Activated CD4-positive, alpha-beta memory T cell treated with anti-CD3 and anti-CD28 coated beads, Interleukin-2, amount 10 ng/mL, durations not matched to agents 7 days and 5 days (primary cell): ENCODE results near the gene CHD6. TPM values are rescaled to one million over a fixed set of nuclear protein-coding genes. Genes with fewer than 3 reads are reported as not detected.

ENCODE experiments used
- CTCF ChIA-PET: fragments of 350-600 bp; sonication (Branson Sonifier 250); formaldehyde crosslinking; loops from one replicate; lab custom pipeline; 2021; ENCODE audit warnings: antibody characterized with exemption, inconsistent platforms; lab: Charles Lee
- POLR2A ChIA-PET: fragments of 350-600 bp; sonication (Branson Sonifier 250); formaldehyde crosslinking; loops from one replicate; lab custom pipeline; 2021; ENCODE audit warnings: antibody characterized with exemption; lab: Charles Lee
- DNase-seq: peaks from one replicate; pipeline ENCODE4 v3.0.0-alpha.2; 2020
- H3K27ac Mint-ChIP-seq: one replicate; pipeline ENCODE4 v1.8.0; 2021; ENCODE audit warnings: mild to moderate bottlenecking, mixed read lengths
- H3K27me3 Mint-ChIP-seq: one replicate; pipeline ENCODE4 v1.8.0; 2021; ENCODE audit warnings: mixed read lengths
- H3K36me3 Mint-ChIP-seq: one replicate; pipeline ENCODE4 v1.8.0; 2021; ENCODE audit warnings: low read depth, mixed read lengths
- H3K4me1 Mint-ChIP-seq: one replicate; pipeline ENCODE4 v1.8.0; 2021; ENCODE audit warnings: mixed read lengths
- H3K4me3 Mint-ChIP-seq: one replicate; pipeline ENCODE4 v1.8.0; 2021; ENCODE audit warnings: mild to moderate bottlenecking, mixed read lengths
- H3K9me3 Mint-ChIP-seq: one replicate; pipeline ENCODE4 v1.8.0; 2021; ENCODE audit warnings: mixed read lengths
- total RNA-seq, 2 experiments: library from RNA; stranded (reverse); gene quantifications; one replicate each; pipeline ENCODE4 v1.2.3, GENCODE V29; 2021

CHD6 gene
- total RNA-seq, 2 experiments from 2014 or later = 28.0 to 30.3 TPM

- no peak overlapping the region for H3K4me3 Mint-ChIP-seq
- H3K4me1 Mint-ChIP-seq = peaks cover 33% of the 10 kb centered on the region
- DNase-seq = no peak
- ChIA-PET POLR2A (interaction anchor here (2.1 kb wide), 1 partner anchor 76 kb away, joined by 6 read pairs; no protein-coding TSS in a partner anchor), CTCF (interaction anchor here (0.7 kb wide), 1 partner anchor 202 kb away, joined by 3 read pairs; no protein-coding TSS in a partner anchor)
- H3K27me3 Mint-ChIP-seq = peaks cover 6% of the 10 kb centered on the region
- no peaks in the 10 kb centered on the region for H3K9me3 Mint-ChIP-seq
- no peaks in the 10 kb centered on the region for H3K36me3 Mint-ChIP-seq
- H3K27ac Mint-ChIP-seq = no peak overlapping the region
Observed at GRCh38 chr20:41616228-41616627, 1.9 kb downstream of the CHD6 start.

GRCh38 chr20:41615676-41616075 lies 2.5 kb downstream of the CHD6 start:
- Mint-ChIP-seq H3K9me3 (no peaks in the 10 kb centered on the region), H3K27ac (no peak overlapping the region), H3K4me1 (peaks cover 33% of the 10 kb centered on the region), H3K36me3 (no peaks in the 10 kb centered on the region), H3K27me3 (peaks cover 2% of the 10 kb centered on the region), H3K4me3 (no peak overlapping the region)
- no peak for DNase-seq
- ChIA-PET POLR2A (interaction anchor here (0.6 to 2.1 kb wide), 2 partner anchors 28 to 77 kb away, joined by 3 to 6 read pairs; no protein-coding TSS in a partner anchor), CTCF (interaction anchor here (0.7 kb wide), 1 partner anchor 202 kb away, joined by 3 read pairs; no protein-coding TSS in a partner anchor)

GRCh38 chr20:41615110-41615509 lies 3.1 kb downstream of the CHD6 start:
- Mint-ChIP-seq H3K36me3 (no peaks in the 10 kb centered on the region), H3K9me3 (no peaks in the 10 kb centered on the region), H3K27ac (no peak overlapping the region), H3K4me3 (no peak overlapping the region), H3K4me1 (peaks cover 33% of the 10 kb centered on the region), H3K27me3 (peaks cover 2% of the 10 kb centered on the region)
- POLR2A ChIA-PET = interaction anchor here (0.6 to 2.1 kb wide), 2 partner anchors 28 to 77 kb away, joined by 3 to 6 read pairs; no protein-coding TSS in a partner anchor
- DNase-seq = no peak
- CTCF ChIA-PET = interaction anchor here (1.2 kb wide), 1 partner anchor 78 kb away, joined by 3 read pairs; no protein-coding TSS in a partner anchor

- DNase-seq = no peak
- H3K4me3 Mint-ChIP-seq = no peak overlapping the region
- no peaks in the 10 kb centered on the region for H3K9me3 Mint-ChIP-seq
- H3K4me1 Mint-ChIP-seq = peaks cover 43% of the 10 kb centered on the region
- no peak overlapping the region for H3K27ac Mint-ChIP-seq
- no peaks in the 10 kb centered on the region for H3K27me3 Mint-ChIP-seq
- CTCF ChIA-PET = interaction anchor here (0.6 kb wide), 1 partner anchor 32 kb away, joined by 3 read pairs; no protein-coding TSS in a partner anchor
- POLR2A ChIA-PET = no interaction called here
- H3K36me3 Mint-ChIP-seq = no peaks in the 10 kb centered on the region
Observed at GRCh38 chr20:41613321-41613720, 4.9 kb downstream of the CHD6 start.

- Mint-ChIP-seq H3K27ac (no peak overlapping the region), H3K9me3 (no peaks in the 10 kb centered on the region), H3K27me3 (no peaks in the 10 kb centered on the region), H3K4me1 (peaks cover 19% of the 10 kb centered on the region), H3K36me3 (no peaks in the 10 kb centered on the region), H3K4me3 (no peak overlapping the region)
- no peak for DNase-seq
- POLR2A ChIA-PET = interaction anchor here (0.8 kb wide), 1 partner anchor 9 kb away, joined by 4 read pairs; the partner anchor contains the start of gene CHD6
- CTCF ChIA-PET = interaction anchor here (0.7 to 1.3 kb wide), 2 partner anchors 9 to 289 kb away, joined by 3 to 5 read pairs; no protein-coding TSS in a partner anchor
Observed at GRCh38 chr20:41609474-41609873, 8.7 kb downstream of the CHD6 start.

- DNase-seq = no peak
- Mint-ChIP-seq H3K27me3 (no peaks in the 10 kb centered on the region), H3K27ac (no peak overlapping the region), H3K36me3 (no peaks in the 10 kb centered on the region), H3K4me1 (peaks cover 17% of the 10 kb centered on the region), H3K9me3 (no peaks in the 10 kb centered on the region), H3K4me3 (no peak overlapping the region)
- ChIA-PET POLR2A (interaction anchor here (0.8 kb wide), 1 partner anchor 8 kb away, joined by 3 read pairs; no protein-coding TSS in a partner anchor), CTCF (no interaction called here)
Observed at GRCh38 chr20:41608606-41609005, 9.6 kb downstream of the CHD6 start.

GRCh38 chr20:41607791-41608190 lies 10.4 kb downstream of the CHD6 start:
- no peak for DNase-seq
- Mint-ChIP-seq H3K27ac (no peak overlapping the region), H3K27me3 (no peaks in the 10 kb centered on the region), H3K9me3 (no peaks in the 10 kb centered on the region), H3K36me3 (no peaks in the 10 kb centered on the region), H3K4me1 (peaks cover 17% of the 10 kb centered on the region), H3K4me3 (no peak overlapping the region)
- ChIA-PET POLR2A (no interaction called here), CTCF (no interaction called here)

GRCh38 chr20:41604002-41604401 lies 14.2 kb downstream of the CHD6 start:
- Mint-ChIP-seq H3K9me3 (peaks cover 29% of the 10 kb centered on the region), H3K4me3 (no peak overlapping the region), H3K36me3 (peaks cover 17% of the 10 kb centered on the region), H3K27ac (no peak overlapping the region), H3K27me3 (no peaks in the 10 kb centered on the region), H3K4me1 (peaks cover 9% of the 10 kb centered on the region)
- ChIA-PET CTCF (no interaction called here), POLR2A (no interaction called here)
- DNase-seq = no peak

- no peaks in the 10 kb centered on the region for H3K4me1 Mint-ChIP-seq
- DNase-seq = no peak
- peaks cover 21% of the 10 kb centered on the region for H3K36me3 Mint-ChIP-seq
- ChIA-PET CTCF (no interaction called here), POLR2A (no interaction called here)
- H3K9me3 Mint-ChIP-seq = peaks cover 47% of the 10 kb centered on the region
- no peak overlapping the region for H3K27ac Mint-ChIP-seq
- no peak overlapping the region for H3K4me3 Mint-ChIP-seq
- H3K27me3 Mint-ChIP-seq = no peaks in the 10 kb centered on the region
Observed at GRCh38 chr20:41601742-41602141, 16.4 kb downstream of the CHD6 start.

- POLR2A ChIA-PET = no interaction called here
- H3K27ac Mint-ChIP-seq = no peak overlapping the region
- H3K9me3 Mint-ChIP-seq = peaks cover 53% of the 10 kb centered on the region
- no peaks in the 10 kb centered on the region for H3K27me3 Mint-ChIP-seq
- H3K4me3 Mint-ChIP-seq = no peak overlapping the region
- peaks cover 21% of the 10 kb centered on the region for H3K36me3 Mint-ChIP-seq
- DNase-seq = no peak
- H3K4me1 Mint-ChIP-seq = no peaks in the 10 kb centered on the region
- CTCF ChIA-PET = no interaction called here
Observed at GRCh38 chr20:41600926-41601631, 17.1 kb downstream of the CHD6 start.

- ChIA-PET POLR2A (no interaction called here), CTCF (no interaction called here)
- Mint-ChIP-seq H3K36me3 (peaks cover 28% of the 10 kb centered on the region), H3K9me3 (peaks cover 64% of the 10 kb centered on the region), H3K27ac (no peak overlapping the region), H3K4me1 (peaks cover 2% of the 10 kb centered on the region), H3K4me3 (no peak overlapping the region), H3K27me3 (no peaks in the 10 kb centered on the region)
- DNase-seq = no peak
Observed at GRCh38 chr20:41599699-41600104, 18.5 kb downstream of the CHD6 start.

- H3K4me3 Mint-ChIP-seq = no peak overlapping the region
- H3K27me3 Mint-ChIP-seq = no peaks in the 10 kb centered on the region
- peaks cover 33% of the 10 kb centered on the region for H3K36me3 Mint-ChIP-seq
- CTCF ChIA-PET = no interaction called here
- H3K4me1 Mint-ChIP-seq = peaks cover 2% of the 10 kb centered on the region
- H3K9me3 Mint-ChIP-seq = peaks cover 72% of the 10 kb centered on the region
- no peak overlapping the region for H3K27ac Mint-ChIP-seq
- POLR2A ChIA-PET = no interaction called here
- no peak for DNase-seq
Observed at GRCh38 chr20:41598719-41599118, 19.5 kb downstream of the CHD6 start.

- Mint-ChIP-seq H3K27me3 (no peaks in the 10 kb centered on the region), H3K9me3 (peaks cover 53% of the 10 kb centered on the region), H3K4me3 (no peak overlapping the region), H3K27ac (no peak overlapping the region), H3K36me3 (peaks cover 23% of the 10 kb centered on the region), H3K4me1 (peaks cover 2% of the 10 kb centered on the region)
- ChIA-PET CTCF (no interaction called here), POLR2A (no interaction called here)
- DNase-seq = no peak
Observed at GRCh38 chr20:41594514-41595322, 23.5 kb downstream of the CHD6 start.
